Measurements from ENCODE around the gene COPB1. TPM values are rescaled to one million over a fixed set of nuclear protein-coding genes. Genes with fewer than 3 reads are reported as not detected.

Gene COPB1
- total and polyA plus RNA-seq, 9 of the 15 experiments (the other 6 are each of a cell fraction or from before 2014, with no cell fraction given), result 64.7 to 188 (median 91.6) TPM

GRCh38 chr11:14499560-14500180 is at the start of gene COPB1 (continued):
- TF ChIP-seq STAG1 (CRISPR knock-in tag; IDR thresholded peaks at IDR 0.05; ENCODE audit: borderline replicate concordance) (no peak), ZKSCAN3 (CRISPR knock-in tag; IDR thresholded peaks at IDR 0.05) (no peak), ZNF589 (CRISPR knock-in tag; IDR thresholded peaks at IDR 0.05; ENCODE audit: low read depth) (no peak), HMG20B (CRISPR knock-in tag; IDR thresholded peaks at IDR 0.05) (no peak), ZNF584 (CRISPR knock-in tag; IDR thresholded peaks at IDR 0.05; ENCODE audit: low read depth) (no peak), HMG20A (CRISPR knock-in tag; conservative IDR thresholded peaks at IDR 0.05) (no peak), FIP1L1 (IDR thresholded peaks at IDR 0.05; ENCODE audit: low read depth, low read length, poor library complexity, severe bottlenecking) (peak; percentile 44), NR2F6 (CRISPR knock-in tag; IDR thresholded peaks at IDR 0.05) (no peak), ZZZ3 (IDR thresholded peaks at IDR 0.05) (0 out of 2 replicates have a peak, but pooled peaks have one; percentile 12), FOSL1 (tag; conservative IDR thresholded peaks at IDR 0.05) (no peak; the same call in 1 of the 2 replicates), ELF4 (CRISPR knock-in tag; IDR thresholded peaks at IDR 0.05) (no peak), ID3 (CRISPR knock-in tag; IDR thresholded peaks at IDR 0.05) (no peak), ID3 (tag; IDR thresholded peaks at IDR 0.05) (no peak), TRIM28 (IDR thresholded peaks at IDR 0.05) (no peak), BMI1 (IDR thresholded peaks at IDR 0.05; ENCODE audit: low read length) (no peak), MEF2D (tag; conservative IDR thresholded peaks at IDR 0.05; ENCODE audit: low read depth) (no peak), ZBTB2 (IDR thresholded peaks at IDR 0.05) (no peak), ZNF408 (CRISPR knock-in tag; IDR thresholded peaks at IDR 0.05; ENCODE audit: low read depth) (no peak), FOXP4 (CRISPR knock-in tag; IDR thresholded peaks at IDR 0.05; ENCODE audit: borderline replicate concordance) (peak; percentile 45; the same call in 1 of the 2 replicates), GTF2F1 (IDR thresholded peaks at IDR 0.05; ENCODE audit: low read depth, low read length) (no peak)
- TF ChIP-seq, protein P1, sequence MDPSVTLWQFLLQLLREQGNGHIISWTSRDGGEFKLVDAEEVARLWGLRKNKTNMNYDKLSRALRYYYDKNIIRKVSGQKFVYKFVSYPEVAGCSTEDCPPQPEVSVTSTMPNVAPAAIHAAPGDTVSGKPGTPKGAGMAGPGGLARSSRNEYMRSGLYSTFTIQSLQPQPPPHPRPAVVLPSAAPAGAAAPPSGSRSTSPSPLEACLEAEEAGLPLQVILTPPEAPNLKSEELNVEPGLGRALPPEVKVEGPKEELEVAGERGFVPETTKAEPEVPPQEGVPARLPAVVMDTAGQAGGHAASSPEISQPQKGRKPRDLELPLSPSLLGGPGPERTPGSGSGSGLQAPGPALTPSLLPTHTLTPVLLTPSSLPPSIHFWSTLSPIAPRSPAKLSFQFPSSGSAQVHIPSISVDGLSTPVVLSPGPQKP (CRISPR knock-in tag; IDR thresholded peaks at IDR 0.05), result no peak
- TF ChIP-seq, protein P2, sequence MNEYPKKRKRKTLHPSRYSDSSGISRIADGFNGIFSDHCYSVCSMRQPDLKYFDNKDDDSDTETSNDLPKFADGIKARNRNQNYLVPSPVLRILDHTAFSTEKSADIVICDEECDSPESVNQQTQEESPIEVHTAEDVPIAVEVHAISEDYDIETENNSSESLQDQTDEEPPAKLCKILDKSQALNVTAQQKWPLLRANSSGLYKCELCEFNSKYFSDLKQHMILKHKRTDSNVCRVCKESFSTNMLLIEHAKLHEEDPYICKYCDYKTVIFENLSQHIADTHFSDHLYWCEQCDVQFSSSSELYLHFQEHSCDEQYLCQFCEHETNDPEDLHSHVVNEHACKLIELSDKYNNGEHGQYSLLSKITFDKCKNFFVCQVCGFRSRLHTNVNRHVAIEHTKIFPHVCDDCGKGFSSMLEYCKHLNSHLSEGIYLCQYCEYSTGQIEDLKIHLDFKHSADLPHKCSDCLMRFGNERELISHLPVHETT (CRISPR knock-in tag; conservative IDR thresholded peaks at IDR 0.05 in 1 of 2, IDR thresholded peaks at IDR 0.05 in 1 of 2), result peak in 1 of 2 experiments; percentile 31; a peak in 1 of 4 replicates

Measured in K562 (cell line).